T-helper 22 cell (primary cell): ENCODE results near the gene EFEMP2.
A peak's percentile ranks its signal among the peaks of the same experiment; 100 is the strongest.

Experiments
- DNase-seq: peaks from one replicate; pipeline ENCODE4 v3.0.0-alpha.2; 2020; ENCODE audit warnings: low read depth

EFEMP2 gene

DNA sequence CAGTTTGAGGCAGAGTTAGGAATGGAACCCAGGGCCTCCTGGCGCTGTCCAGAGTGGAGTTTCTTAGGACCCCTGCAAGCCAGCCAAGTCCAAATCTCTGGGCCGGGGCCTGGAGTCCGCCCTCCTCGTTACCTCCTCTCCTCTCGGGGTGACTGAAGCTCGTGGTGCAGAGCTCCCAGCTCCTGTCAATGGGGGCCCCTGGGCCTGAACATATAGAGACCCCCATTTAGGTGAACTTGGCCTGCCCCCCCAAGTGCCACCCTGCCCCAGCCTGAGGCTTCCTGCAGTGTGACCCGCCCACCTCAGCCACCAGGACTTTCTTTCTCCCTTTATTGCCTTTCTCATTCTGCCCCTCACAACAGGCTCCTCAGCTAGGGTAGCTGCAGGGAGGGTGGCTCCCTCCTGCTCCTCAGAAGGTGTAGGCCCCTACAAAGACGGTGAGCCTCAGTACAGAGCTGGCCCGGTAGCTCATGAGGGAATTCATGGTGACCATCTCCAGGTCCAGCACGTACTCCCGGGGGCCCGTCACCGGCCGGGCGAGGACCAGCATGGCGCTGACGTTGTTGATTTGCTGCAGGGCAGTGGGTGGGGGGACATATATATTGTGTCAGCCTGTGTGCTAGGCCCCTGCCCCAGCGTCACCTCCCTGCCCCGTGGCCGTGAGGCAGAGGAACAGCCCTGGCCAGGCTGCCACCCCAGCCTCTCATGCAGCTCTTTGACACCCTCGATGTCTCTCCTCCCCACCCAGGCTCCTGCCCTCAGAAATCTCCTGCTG lies 5.9 kb downstream of the EFEMP2 start:
- DNase-seq = no peak

DNA sequence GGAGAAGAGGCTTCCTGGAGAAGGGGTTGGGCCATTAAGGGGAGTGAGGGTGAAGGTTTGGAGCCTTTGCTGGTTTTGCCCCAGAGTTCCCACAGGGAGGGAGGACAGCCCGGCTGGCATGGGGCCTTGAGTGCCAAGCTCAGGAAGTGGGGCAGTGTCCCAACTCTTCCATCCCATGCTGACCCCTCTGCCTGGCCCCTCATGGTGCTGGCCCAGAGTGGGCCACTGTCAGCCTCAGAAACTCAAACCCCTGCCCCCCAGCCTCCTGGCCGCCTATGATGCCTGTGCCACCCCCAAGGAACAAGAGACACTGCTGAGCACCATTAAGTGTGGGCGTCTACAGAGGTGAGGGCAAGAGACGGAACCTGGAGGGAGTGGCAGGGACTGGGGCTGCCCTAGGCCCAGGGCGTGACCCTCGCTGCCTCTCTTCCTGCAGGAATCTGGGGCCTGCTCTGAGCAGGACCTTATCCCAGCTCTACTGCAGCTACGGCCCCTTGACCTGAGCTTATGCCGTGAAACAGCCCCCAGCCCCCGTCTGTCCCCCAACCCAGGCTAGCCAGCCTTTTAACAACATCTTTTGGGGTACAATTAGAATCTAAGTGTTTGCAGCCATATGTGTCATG lies 6.9 kb downstream of the EFEMP2 start:
- DNase-seq = no peak

DNA sequence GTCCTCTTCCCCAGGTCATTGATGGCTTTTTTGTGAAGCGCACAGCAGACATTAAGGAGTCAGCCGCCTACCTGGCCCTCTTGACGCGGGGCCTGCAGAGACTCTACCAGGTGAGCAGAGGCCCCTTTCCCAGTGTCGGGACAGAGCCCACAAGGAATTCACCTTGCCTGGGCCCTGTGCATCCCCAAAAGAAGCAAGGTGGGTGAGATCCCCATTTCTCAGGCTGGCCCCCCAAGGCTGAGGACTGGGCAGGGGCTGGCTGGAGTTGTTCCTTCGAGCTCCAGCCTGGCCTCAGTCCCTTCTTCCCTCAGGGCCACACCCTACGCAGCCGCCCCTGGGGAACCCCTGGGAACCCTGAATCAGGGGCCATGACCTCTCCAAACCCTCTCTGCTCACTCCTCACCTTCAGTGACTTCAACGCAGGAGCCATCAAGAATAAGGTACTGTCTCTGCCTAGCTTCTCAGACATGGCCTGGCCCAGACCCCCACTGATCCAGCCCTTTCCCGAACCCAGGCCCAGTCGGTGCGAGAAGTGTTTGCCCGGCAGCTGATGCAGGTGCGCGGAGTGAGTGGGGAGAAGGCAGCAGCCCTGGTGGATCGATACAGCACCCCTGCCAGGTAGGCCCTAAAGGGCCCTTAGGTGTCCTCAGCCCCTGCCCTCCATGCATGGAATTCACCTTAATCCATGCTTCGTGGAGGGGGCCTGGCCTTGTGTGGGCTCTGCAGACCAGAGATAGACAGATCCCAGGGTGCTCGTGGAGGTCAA lies 7.7 kb downstream of the EFEMP2 start:
- DNase-seq = no peak

DNA sequence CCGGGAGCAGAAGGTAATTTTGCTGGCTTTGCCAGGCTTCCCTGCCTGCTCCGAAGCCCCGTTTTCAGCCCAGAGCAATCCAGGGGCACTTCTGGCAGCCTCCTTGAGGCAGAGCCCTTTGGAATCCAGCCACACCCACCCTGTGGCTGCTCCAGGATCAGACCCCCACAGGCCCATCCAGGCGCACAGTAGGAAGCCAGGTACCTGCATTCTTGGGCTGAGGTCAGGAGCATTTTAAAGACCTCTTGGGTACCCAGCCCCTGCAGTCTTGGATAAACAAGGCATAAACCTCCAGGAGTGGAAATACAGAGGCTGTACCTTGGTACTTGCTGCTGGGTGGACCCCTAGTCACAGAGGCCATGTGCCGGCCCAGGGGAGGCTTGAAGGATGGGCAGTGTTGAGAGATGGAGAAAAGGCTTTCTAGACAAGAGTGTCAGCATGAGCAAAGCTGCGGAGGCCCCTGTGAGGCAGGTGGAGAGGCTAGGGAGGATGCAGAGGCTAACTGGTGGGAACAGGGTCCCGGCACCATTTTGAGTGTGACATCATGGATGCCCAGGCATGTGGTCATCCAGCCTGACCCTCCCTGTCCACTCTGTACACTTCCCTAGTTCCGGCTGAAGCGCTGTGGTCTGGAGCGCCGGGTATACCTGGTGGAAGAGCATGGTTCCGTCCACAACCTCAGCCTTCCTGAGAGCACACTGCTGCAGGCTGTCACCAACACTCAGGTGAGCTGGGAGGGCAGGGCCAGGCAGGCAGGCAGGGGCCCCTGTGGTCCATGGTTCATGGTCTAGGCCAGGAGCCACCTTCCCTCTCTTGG lies 8.5 kb downstream of the EFEMP2 start:
- DNase-seq = no peak

DNA sequence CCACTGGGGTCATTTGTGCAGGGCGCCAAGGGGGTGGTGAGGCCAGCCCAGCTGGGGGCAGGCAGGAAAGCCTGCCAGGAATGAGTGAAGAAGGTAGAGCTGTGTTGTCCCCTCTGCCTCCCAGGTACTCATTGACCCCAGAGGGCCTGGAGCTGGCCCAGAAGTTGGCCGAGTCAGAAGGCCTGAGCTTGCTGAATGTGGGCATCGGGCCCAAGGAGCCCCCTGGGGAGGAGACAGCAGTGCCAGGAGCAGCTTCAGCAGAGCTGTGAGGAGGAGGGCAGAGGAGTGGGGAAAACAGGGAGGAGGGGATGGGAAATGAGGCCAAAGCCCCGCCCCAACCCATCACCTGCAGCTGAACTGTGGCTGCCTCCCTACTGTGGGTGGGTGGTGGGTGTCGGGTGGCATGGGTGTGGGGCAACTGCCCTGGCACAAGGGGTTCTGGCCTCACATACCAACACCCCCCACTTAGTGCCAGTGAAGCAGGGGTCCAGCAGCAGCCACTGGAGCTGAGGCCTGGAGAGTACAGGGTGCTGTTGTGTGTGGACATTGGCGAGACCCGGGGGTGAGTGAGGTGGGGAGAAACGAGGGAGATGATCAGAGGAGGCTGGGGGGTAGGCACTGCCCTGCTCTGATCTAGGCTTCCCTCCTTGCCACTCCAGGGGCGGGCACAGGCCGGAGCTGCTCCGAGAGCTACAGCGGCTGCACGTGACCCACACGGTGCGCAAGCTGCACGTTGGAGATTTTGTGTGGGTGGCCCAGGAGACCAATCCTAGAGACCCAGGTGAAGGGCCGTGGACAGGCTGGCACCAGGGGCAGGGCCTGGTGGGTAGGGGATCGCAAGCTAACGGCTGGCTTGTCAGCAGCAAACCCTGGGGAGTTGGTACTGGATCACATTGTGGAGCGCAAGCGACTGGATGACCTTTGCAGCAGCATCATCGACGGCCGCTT lies 9.4 kb downstream of the EFEMP2 start:
- DNase-seq = no peak

DNA sequence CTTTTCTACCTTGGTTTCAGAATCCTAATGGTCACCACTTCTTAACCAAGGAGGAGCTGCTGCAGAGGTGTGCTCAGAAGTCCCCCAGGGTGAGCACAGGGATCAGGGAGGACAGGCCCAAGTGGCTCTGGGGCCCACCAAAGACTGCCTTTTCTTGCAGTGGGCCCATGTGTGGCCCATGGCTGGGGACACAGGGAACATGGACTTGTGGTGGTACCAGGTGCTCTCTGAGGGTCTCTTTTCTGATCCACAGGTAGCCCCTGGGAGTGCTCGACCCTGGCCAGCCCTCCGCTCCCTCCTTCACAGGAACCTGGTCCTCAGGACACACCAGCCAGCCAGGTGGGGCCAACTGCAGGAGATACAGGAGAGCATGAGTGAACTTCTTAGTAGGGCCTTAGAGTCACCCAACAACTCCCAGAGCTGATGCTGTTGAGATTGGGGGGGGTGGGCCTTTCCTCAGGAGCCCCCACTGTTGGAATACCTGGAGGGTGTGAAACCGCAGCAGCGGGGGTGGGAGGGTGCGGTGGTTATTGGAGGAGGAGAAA lies 10.3 kb downstream of the EFEMP2 start:
- no peak for DNase-seq

DNA sequence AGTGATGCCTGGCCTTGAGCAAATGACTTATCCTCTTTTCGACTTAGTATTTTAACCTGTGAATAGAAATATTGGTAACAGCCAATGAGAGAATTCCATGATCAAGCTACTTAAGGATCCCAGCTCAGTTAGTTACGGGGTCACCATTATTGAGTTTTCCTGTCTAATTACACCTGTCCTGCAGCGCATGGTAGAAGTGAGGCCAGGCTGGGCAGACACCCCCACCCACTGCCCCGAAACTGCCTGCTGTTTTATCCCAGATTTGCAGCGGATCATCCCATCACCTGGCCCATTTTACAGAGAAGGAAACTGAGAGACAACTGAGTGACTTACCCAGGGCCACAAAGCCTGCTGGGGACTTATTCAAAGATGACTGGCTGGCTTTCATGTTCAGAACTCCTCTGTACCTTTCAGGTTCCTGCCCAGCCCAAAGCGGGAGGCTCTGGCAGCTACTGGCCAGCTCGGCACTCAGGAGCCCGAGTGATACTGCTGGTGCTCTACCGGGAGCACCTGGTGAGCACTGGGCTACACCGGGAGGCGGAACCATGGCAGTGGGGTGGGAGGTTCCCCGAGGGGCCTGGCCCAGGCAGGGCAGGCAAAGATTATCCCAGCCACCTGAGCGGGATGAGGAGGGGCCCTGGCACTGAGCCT lies 10.9 kb downstream of the EFEMP2 start:
- no peak for DNase-seq

DNA sequence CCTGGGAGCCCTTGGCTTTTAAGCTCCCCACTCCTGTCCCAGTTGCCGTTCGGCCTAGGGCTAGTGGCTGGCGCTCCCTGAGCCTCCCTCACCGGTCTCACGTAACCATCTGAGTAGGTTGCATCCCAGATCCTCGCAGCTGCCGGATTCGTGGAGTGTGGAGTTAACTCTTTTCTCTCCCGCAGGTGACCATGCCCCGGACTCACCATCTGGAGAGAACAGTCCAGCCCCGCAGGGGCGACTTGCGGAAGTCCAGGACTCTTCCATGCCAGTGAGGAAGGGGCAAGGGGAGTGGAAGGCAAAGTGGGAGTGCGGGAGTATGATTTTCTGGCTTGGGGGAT lies 11.5 kb downstream of the EFEMP2 start:
- DNase-seq = no peak

DNA sequence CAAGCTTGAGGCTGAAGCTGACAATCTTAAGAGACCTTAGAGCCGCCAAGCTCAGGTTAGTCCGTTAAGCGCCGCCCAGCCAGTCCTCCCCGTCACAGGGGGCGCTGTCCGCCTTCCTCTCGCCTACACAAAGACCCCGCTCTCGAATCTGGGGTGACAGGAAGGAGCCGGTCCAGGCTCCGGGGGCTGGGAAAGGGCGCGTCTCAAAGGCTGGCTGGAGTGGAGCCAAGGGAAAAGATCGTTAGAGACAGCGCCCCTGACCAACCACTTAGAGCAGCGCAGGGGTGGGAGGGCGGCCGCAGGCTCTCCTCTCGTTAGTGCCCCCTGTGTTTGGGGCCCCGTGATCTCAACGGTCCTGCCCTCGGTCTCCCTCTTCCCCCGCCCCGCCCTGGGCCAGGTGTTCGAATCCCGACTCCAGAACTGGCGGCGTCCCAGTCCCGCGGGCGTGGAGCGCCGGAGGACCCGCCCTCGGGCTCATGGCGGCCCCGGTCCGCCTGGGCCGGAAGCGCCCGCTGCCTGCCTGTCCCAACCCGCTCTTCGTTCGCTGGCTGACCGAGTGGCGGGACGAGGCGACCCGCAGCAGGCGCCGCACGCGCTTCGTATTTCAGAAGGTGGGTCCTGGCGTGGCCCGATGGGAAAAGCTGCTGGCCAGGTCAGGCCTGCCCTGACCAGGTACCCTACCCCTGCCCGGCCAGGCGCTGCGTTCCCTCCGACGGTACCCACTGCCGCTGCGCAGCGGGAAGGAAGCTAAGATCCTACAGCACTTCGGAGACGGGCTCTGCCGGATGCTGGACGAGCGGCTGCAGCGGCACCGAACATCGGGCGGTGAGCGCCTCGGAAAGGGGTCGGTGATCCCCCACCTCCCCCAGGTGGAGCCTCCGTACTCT lies 12.1 kb downstream of the EFEMP2 start, which contains the start of gene MUS81:
Gene MUS81, plus strand, starts transcription at position 156 of the 887 bp plus-strand sequence. Its CDS starts 321 bp downstream, at position 477.
- peak; percentile 90 for DNase-seq

DNA sequence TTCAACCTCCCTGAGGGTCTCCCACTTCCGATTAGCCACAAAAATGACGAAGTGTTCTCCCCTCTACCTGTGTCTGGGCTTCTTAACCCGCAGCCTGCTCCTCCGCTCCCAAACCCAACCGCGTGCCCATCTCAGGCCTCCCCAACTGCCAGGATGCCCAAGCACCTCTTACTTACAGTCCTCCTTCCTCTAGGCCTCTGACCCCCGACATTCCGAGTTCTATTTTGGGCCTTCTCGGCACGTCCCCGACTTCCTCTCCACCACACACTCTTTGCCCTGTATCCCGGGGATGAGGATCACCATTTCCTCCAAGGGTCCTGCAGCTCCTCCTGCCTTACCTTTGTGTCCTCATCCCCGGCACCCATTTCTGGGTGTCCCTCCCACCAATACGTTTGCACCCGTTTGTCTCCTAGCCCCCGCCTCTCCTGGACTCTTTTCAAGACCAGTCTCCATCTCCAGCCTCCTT lies 12.8 kb downstream of the EFEMP2 start:
- no peak for DNase-seq

DNA sequence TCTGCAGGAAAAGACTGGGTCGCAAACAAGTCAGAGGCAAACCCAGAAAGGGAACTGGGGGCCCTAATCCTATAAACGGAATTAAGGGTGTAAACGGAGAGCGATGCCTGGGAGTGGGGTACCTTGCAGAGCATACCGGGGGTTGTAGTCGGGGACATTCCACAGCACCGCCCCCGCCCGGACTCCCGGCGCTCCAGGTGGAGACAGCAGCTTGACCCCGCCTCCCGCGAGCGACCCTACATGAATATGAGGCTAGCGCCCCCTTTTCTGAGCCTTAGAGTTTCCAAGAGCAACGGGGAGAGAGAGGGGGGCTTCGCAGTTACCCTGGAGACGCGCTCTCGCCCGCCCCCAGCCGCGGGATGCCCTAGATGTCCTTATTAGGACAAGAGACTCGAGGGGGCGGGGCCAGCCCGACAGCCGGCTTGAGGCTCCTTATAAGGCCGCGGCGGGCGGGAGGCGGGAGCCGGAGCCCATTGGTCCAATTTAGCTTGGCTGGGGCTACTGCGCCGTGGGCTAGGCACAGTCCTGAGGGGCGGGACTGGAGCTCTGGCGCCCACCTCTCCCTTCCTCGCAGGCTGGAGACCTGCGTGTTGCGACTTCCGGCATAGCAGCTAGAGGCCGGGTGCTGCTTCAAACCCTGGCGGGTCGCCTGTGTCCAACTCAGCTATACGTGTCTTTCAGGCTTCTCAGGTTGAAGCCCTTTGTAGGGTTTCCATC lies 13.3 kb downstream of the EFEMP2 start:
- peak; percentile 97 for DNase-seq

DNA sequence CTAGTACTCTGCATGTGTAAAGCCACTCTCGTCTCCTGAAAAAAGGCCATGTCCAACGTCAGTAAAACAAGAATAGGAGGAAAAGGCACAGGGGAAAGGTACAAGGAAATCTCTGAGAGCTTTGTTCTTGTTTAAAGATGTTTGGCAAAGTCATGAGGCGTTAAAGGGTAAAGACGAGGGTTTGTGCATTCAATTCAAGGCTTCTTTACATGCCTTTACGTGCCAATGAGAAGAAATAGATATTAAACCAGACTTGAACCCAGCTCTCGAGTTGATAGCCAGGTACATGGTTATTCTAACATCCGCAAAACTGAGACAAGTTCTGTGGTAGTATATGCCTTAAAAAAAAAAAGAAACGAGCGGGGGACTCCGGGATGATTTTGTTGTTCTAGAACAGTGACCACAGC lies 13.9 kb downstream of the EFEMP2 start:
- DNase-seq = no peak

DNA sequence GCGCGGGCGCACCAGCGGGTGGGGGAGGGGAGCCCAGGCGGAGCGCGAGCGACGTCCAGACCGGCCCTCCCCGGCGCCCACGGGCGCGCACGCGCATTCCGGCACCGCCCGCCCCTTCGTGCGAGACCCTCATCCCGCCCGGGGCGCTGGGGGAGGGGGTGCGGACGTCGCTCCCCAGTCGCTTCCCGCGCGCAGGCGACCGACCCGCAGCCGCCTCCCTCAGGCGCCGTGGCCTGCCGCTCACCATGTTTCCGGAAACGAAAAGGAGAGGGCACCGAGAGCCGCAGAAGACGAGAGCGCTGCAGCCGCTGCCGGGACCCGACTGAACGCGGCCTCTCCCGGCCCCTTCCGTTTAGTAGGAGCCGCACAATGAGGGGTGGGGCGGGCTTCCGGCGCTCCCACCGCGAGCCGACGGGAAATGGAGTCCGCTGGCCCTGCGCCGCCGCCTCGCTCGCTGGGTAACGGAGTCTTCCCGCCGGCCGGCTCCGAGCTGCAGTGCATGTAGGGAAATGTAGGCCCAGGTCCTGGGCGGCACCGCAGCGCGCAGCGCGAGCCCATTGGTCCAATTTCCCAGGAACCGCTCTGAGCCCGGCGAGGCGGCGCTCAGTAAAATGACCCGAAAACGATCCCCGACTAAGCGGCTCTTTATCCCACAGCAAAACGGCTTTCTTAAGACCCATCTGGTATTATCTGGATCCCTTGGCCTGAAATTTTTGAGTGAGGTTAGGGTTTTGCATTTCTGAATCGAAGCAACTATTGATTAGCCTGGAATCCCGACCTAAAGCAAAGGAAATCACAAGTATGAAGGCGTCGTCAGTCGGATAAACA lies 14.5 kb downstream of the EFEMP2 start, which contains the start of gene CFL1:
Gene CFL1, minus strand, starts transcription at position 328 of the 828 bp plus-strand sequence. Its CDS starts 81 bp downstream, at position 247.
- peak; percentile 97 for DNase-seq

DNA sequence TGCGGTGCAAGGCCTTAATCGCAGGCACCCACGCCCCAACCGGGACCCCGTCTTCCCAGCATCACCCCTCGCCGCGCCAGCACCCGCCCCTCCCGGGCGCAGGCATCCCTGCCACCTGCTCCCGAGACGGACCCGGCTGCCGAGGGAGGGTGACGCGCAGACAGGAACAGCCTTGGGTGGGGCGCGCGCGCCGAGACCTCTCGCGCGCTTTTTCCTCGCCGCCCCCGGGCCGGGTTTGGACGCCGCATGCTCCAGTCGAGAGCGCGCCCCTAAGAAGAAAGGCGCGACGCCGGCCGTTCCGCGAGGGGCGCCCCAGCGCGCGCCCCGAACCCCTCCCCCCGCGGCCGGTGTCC lies 15.1 kb downstream of the EFEMP2 start:
- DNase-seq = peak; percentile 40

DNA sequence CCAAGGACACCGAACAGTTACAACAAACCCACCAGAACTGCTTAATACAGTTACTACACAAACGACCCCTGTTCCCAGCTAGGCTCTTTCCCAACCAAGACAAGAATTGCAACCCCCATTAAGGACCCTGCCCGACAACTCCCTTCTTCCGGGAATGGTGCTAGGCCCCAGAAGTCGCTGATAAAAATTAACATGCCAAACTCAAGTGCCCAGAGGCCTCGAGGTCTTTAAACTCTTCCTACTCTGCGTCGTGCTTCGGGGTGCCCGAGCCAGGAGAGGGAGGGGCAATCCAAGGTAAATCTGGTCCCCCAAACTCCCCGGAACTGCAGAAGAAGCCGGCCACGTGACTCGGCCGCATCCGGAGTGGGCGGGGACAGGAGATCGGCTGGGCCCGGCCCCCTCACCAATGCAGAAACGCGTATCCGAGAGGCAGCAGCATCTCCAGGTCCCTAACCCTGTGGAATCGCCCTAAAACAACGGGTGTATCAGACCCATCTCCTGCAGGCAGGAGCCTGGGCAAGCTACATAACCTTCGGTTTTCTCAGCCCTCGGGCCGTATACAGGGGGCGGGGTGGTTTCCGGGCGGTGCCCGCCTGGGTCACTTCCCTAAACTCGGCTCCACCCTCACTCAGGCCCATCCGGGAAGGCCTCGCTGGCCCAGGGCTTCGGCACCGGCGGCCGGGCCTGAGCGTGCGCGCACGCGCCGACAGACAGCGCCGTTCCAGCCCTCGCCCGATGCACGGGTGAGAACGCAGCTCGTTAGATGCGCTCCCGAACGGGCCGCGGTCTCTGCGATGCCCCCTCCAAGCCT lies 15.7 kb downstream of the EFEMP2 start:
- peak; percentile 76 for DNase-seq

DNA sequence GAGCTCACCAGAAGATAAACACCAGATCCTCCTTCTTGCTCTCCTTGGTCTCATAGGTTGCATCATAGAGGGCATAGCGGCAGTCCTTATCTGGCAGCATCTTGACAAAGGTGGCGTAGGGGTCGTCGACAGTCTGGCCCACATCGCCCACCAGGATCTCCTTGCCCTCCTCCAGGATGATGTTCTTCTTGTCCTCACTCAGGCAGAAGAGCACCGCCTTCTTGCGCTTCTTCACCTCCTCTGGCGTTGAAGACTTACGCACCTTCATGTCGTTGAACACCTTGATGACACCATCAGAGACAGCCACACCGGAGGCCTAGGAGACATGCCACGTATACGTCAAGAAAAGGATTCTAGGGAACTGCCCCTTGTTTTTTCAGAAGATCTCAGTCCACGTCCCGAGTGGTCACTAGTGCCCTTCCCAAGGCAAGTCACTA lies 16.7 kb downstream of the EFEMP2 start:
- no peak for DNase-seq
